OCI-LY1 (cell line): ENCODE results near the gene ANO8.

Experiments used
- H2AFZ ChIP-seq: fragments of 200-600 bp; sonication (generic), shearing (Covaris generic); 2 replicates; pipeline ENCODE4 v1.6.0; 2014; ENCODE audit warnings: antibody characterized with exemption, mild to moderate bottlenecking, low read length
- H3F3A ChIP-seq: fragments of 200-600 bp; sonication (generic), shearing (Covaris generic); 2 replicates; pipeline ENCODE4 v1.6.0; 2014; ENCODE audit warnings: mild to moderate bottlenecking, antibody characterized with exemption, low read length, moderate library complexity; ENCODE audit not compliant: insufficient read depth
- H3K27ac ChIP-seq: fragments of 200-600 bp; sonication (generic); 2 replicates; pipeline ENCODE4 v1.5.1; 2014; ENCODE audit warnings: low read length, mixed run types, mild to moderate bottlenecking, low read depth; ENCODE audit not compliant: poor library complexity, severe bottlenecking
- H3K27me3 ChIP-seq: fragments of 200-600 bp; sonication (generic); 2 replicates; pipeline ENCODE4 v1.6.0; 2014; ENCODE audit warnings: antibody characterized with exemption, mild to moderate bottlenecking, low read length, moderate library complexity; ENCODE audit not compliant: insufficient read depth
- H3K36me3 ChIP-seq: fragments of 200-600 bp; sonication (generic); 2 replicates; pipeline ENCODE4 v1.6.1; 2014; ENCODE audit warnings: mild to moderate bottlenecking, antibody characterized with exemption, low read length, moderate library complexity, mixed read lengths; ENCODE audit not compliant: insufficient read depth
- H3K4me1 ChIP-seq: fragments of 200-600 bp; sonication (generic); 2 replicates; pipeline ENCODE4 v1.5.1; 2014; ENCODE audit warnings: mild to moderate bottlenecking, low read length, moderate library complexity; ENCODE audit not compliant: insufficient read depth, severe bottlenecking
- H3K4me2 ChIP-seq: fragments of 200-600 bp; sonication (generic), shearing (Covaris generic); 2 replicates; pipeline ENCODE4 v1.6.1; 2014; ENCODE audit warnings: low read length
- H3K4me3 ChIP-seq: fragments of 200-600 bp; sonication (generic); 2 replicates; pipeline ENCODE4 v1.5.1; 2014; ENCODE audit warnings: low read length, low read depth, mild to moderate bottlenecking, mixed read lengths; ENCODE audit not compliant: poor library complexity, severe bottlenecking
- H3K79me2 ChIP-seq: fragments of 200-600 bp; shearing (Covaris generic); 2 replicates; pipeline ENCODE4 v1.6.1; 2016; ENCODE audit warnings: mixed run types, low read length, mixed read lengths; ENCODE audit not compliant: insufficient read depth
- H3K9ac ChIP-seq: fragments of 200-600 bp; sonication (generic), shearing (Covaris generic); 2 replicates; pipeline ENCODE4 v1.6.1; 2014; ENCODE audit warnings: mild to moderate bottlenecking, low read length, mixed read lengths
- H3K9me2 ChIP-seq: fragments of 200-600 bp; sonication (generic), shearing (Covaris generic); 2 replicates; pipeline ENCODE4 v1.6.1; 2014; ENCODE audit warnings: low read depth, mild to moderate bottlenecking, low read length, mixed read lengths
- H3K9me3 ChIP-seq: fragments of 200-600 bp; shearing (Covaris generic); 2 replicates; pipeline ENCODE4 v1.6.1; 2014; ENCODE audit warnings: low read length, mixed read lengths
- H4K20me1 ChIP-seq: fragments of 200-600 bp; sonication (generic), shearing (Covaris generic); 2 replicates; pipeline ENCODE4 v1.6.0; 2016; ENCODE audit warnings: mild to moderate bottlenecking, low read length; ENCODE audit not compliant: insufficient read depth
- CTCF ChIP-seq: fragments of 200-600 bp; sonication (generic), shearing (Covaris generic); IDR thresholded peaks from 2 replicates; pipeline ENCODE4 v1.5.1; 2017; ENCODE audit warnings: mild to moderate bottlenecking, antibody characterized with exemption, low read length, moderate library complexity, mixed read lengths
- EZH2 ChIP-seq: fragments of 200-600 bp; sonication (generic), shearing (Covaris generic); IDR thresholded peaks from 2 replicates; pipeline ENCODE4 v1.8.0; 2017; ENCODE audit warnings: borderline replicate concordance, mixed run types, mild to moderate bottlenecking, antibody characterized with exemption, low read length, moderate library complexity, mixed read lengths

Gene ANO8

GRCh38 chr19:17321655-17322489 lies 12.8 kb downstream of the ANO8 start:
- Histone ChIP-seq H2AFZ (no peak overlapping the region), H4K20me1 (no peaks in the 10 kb centered on the region), H3K4me1 (no peaks in the 10 kb centered on the region), H3K4me3 (no peak overlapping the region), H3K4me2 (no peak overlapping the region), H3K27me3 (no peaks in the 10 kb centered on the region), H3K9me3 (no peaks in the 10 kb centered on the region), H3K9ac (no peak overlapping the region), H3K27ac (no peak overlapping the region), H3K9me2 (no peaks in the 10 kb centered on the region), H3F3A (peaks cover 3% of the 10 kb centered on the region; the same call in 1 of the 2 replicates), H3K79me2 (no peaks in the 10 kb centered on the region), H3K36me3 (peaks cover 41% of the 10 kb centered on the region)
- no peak for TF ChIP-seq CTCF
- TF ChIP-seq EZH2: no peak

DNA sequence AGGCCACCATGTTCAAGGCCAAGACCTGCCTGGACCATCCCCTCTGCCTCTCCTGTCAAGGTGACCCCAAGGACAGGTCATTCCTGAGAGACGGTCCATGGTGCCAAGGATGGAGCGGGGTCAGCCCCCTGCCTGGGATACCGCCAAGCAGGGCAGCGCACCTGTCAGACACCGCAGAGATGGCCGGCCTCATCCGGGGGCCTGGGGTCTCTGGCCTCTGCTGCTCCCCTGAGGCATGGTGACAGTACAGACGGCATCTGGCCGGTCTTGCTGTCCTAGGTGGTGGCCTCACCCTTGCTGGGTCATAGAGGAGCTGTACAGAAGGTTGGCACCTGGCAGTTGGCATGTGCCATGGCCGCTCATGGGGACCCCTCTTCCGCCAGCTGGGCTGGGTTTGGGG lies 14.2 kb downstream of the ANO8 start:
- H3K9ac ChIP-seq: no peak overlapping the region
- no peaks in the 10 kb centered on the region for H4K20me1 ChIP-seq
- no peaks in the 10 kb centered on the region for H3K4me1 ChIP-seq
- H3K27me3 ChIP-seq: no peaks in the 10 kb centered on the region
- no peaks in the 10 kb centered on the region for H3K9me2 ChIP-seq
- H3F3A ChIP-seq: peaks cover 3% of the 10 kb centered on the region; the same call in 1 of the 2 replicates
- H3K27ac ChIP-seq: no peak overlapping the region
- H3K9me3 ChIP-seq: no peaks in the 10 kb centered on the region
- no peaks in the 10 kb centered on the region for H3K79me2 ChIP-seq
- no peak for TF ChIP-seq EZH2
- no peak for TF ChIP-seq CTCF
- no peak overlapping the region for H3K4me3 ChIP-seq
- no peak overlapping the region for H2AFZ ChIP-seq
- H3K36me3 ChIP-seq: peaks cover 49% of the 10 kb centered on the region
- H3K4me2 ChIP-seq: no peak overlapping the region

DNA sequence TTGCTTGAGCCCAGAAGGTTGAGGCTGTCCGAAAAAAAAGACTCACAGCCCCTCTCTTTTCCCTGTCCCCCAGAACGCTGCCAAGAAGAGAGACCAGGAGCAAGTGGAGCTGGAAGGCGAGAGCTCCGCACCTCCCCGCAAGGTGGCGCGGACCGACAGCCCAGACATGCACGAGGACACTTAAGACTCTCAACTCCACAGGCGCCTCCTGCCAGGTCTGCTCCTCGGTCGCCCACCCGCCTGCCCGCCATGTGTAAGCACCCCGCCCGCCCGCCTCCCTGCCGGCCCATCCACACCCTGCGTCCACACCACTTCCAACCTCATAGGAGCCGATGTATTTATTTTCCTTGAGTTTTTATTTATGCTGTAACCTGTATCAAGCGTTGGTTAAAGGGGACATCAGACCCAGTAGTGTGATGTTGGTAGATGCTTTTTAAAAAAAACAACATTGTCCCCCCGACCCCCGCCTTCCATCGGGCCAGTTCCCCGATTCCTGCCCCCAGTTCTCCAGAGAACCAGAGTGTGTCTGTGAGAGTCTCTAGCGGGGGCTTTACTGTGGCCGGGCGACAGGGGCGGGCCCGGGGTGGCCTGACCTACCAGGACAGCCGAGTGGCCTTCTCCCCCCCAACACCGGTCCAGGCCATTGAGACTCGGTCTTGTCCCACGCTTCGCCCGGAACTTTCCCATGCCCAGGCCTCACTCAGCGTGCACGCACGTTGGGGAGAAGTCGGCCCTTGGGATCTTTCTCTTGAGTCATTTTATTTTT lies 15.0 kb downstream of the ANO8 start:
- peaks cover 54% of the 10 kb centered on the region for H3K36me3 ChIP-seq
- H3K4me3 ChIP-seq: no peak overlapping the region
- peaks cover 3% of the 10 kb centered on the region; the same call in 1 of the 2 replicates for H3F3A ChIP-seq
- H3K4me1 ChIP-seq: no peaks in the 10 kb centered on the region
- H3K27ac ChIP-seq: no peak overlapping the region
- no peaks in the 10 kb centered on the region for H4K20me1 ChIP-seq
- no peaks in the 10 kb centered on the region for H3K9me3 ChIP-seq
- H3K9me2 ChIP-seq: no peaks in the 10 kb centered on the region
- H3K79me2 ChIP-seq: no peaks in the 10 kb centered on the region
- TF ChIP-seq EZH2: no peak
- no peak for TF ChIP-seq CTCF
- no peak overlapping the region for H3K4me2 ChIP-seq
- no peak overlapping the region for H3K9ac ChIP-seq
- no peaks in the 10 kb centered on the region for H3K27me3 ChIP-seq
- no peak overlapping the region for H2AFZ ChIP-seq
